ENCODE measurements around the gene ZNF521.

ZNF521 gene

GRCh38 chr18:25125680-25126079, 226.3 kb downstream of the ZNF521 start:
- DNase-seq (ENCODE audit: low spot score): no peak

GRCh38 chr18:25123438-25124232, 228.3 kb downstream of the ZNF521 start:
- DNase-seq (ENCODE audit: low spot score): no peak

GRCh38 chr18:25121442-25121841, 230.5 kb downstream of the ZNF521 start:
- no peak for DNase-seq (ENCODE audit: low spot score)

- no peak for DNase-seq (ENCODE audit: low spot score)
Measured at GRCh38 chr18:25113566-25113965, 238.4 kb downstream of the ZNF521 start.

- no peak for DNase-seq (ENCODE audit: low spot score)
Measured at GRCh38 chr18:25112821-25113434, 239.0 kb downstream of the ZNF521 start.

GRCh38 chr18:25111377-25112288, 240.3 kb downstream of the ZNF521 start:
- no peak for DNase-seq (ENCODE audit: low spot score)

GRCh38 chr18:25109484-25109883, 242.5 kb downstream of the ZNF521 start:
- no peak for DNase-seq (ENCODE audit: low spot score)

- DNase-seq (ENCODE audit: low spot score): no peak
Measured at GRCh38 chr18:25103468-25104155, 248.4 kb downstream of the ZNF521 start.

- DNase-seq (ENCODE audit: low spot score): no peak
Measured at GRCh38 chr18:25102662-25103061, 249.3 kb downstream of the ZNF521 start.

- DNase-seq (ENCODE audit: low spot score): no peak
Measured at GRCh38 chr18:25100418-25100817, 251.5 kb downstream of the ZNF521 start.

- DNase-seq (ENCODE audit: low spot score): no peak
Measured at GRCh38 chr18:25099895-25100294, 252.1 kb downstream of the ZNF521 start.

GRCh38 chr18:25097569-25098056, 254.4 kb downstream of the ZNF521 start:
- DNase-seq (ENCODE audit: low spot score): peak; percentile 69

- no peak for DNase-seq (ENCODE audit: low spot score)
Measured at GRCh38 chr18:25097057-25097456, 254.9 kb downstream of the ZNF521 start.

- no peak for DNase-seq (ENCODE audit: low spot score)
Measured at GRCh38 chr18:25093141-25093540, 258.8 kb downstream of the ZNF521 start.

GRCh38 chr18:25089470-25089869, 262.5 kb downstream of the ZNF521 start:
- no peak for DNase-seq (ENCODE audit: low spot score)

- no peak for DNase-seq (ENCODE audit: low spot score)
Measured at GRCh38 chr18:25086876-25087275, 265.1 kb downstream of the ZNF521 start.

GRCh38 chr18:25081001-25081400, 271.0 kb downstream of the ZNF521 start:
- DNase-seq (ENCODE audit: low spot score): no peak

- DNase-seq (ENCODE audit: low spot score): no peak
Measured at GRCh38 chr18:25080211-25080610, 271.8 kb downstream of the ZNF521 start.

GRCh38 chr18:25077944-25078723, 273.8 kb downstream of the ZNF521 start:
- DNase-seq (ENCODE audit: low spot score): no peak

GRCh38 chr18:25077038-25077943, 274.7 kb downstream of the ZNF521 start:
- no peak for DNase-seq (ENCODE audit: low spot score)

Data from kidney capillary endothelial cell (primary cell).